Measurements from ENCODE around the gene ENOX2.

- TF ChIP-seq EZH2 (IDR thresholded peaks at IDR 0.05) (no peak), POLR2AphosphoS5 (IDR thresholded peaks at IDR 0.05; ENCODE audit: borderline replicate concordance, low read depth, low read length) (no peak)
Measured at GRCh38 chrX:130834830-130835229, 68.2 kb downstream of the ENOX2 start.

All from SK-N-MC (cell line).